ENCODE data around the gene DDAH2. TPM values are rescaled to one million over a fixed set of nuclear protein-coding genes. Genes with fewer than 3 reads are reported as not detected.
A peak's percentile ranks its signal among the peaks of the same experiment; 100 is the strongest.

Gene DDAH2
- total and polyA plus RNA-seq, 8 donors = 33.3 to 133 (median 65.8) TPM

DNA sequence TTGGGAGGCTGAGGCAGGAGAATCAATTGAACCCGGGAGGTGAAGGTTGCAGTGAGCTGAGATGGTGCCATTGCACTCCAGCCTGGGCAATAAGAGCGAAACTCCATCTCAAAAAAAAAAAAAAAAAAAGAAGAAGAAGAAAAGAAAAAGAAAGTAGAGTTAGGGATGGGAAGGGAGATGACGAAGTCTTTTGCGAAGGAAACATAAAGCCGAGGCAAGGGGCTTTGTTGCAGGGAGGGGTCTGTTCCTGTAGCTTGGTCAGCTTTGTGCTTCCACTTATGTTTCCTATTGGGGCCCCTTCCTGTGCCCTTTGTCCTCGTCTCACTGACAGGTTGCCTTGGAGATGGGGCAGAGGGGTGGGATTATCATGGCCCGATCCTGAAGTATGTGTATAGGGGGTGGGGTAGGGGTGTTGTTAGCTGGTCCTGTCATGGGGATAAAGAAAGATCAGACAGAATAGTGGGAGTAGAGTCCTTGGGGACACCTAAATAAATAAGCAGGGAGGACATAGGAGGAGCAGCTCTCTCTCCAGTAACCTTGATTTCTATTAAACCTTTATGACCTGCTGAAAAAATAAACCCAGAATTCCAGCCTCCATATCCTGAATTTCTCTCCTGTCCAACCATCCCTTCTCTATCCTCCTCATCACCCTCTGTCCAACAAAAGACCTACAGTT is 8.4 kb upstream of the DDAH2 start:
- peak in 1 of 2 donors; percentile 90 for DNase-seq
- Histone ChIP-seq H3K4me3 (peak overlapping the region in 2 of 4 donors; percentile 78 to 85), H3K4me1 (peaks cover 55 to 73% (median 63%) of the 10 kb centered on the region in 4 donors), H3K27me3 (no peaks in the 10 kb centered on the region), H3K36me3 (peaks cover 15 to 21% (median 20%) of the 10 kb centered on the region in 4 donors), H3K9me3 (no peaks in the 10 kb centered on the region), H3K27ac (peak overlapping the region; percentile 94 to 97 (median 95))
- intact Hi-C loops (cut with DNase I; ENCODE audit: low total_unique reads) = no loop called here
- TF ChIP-seq EP300 (IDR thresholded peaks at IDR 0.05) (no peak), POLR2AphosphoS5 (IDR thresholded peaks at IDR 0.05) (no peak), POLR2A (IDR thresholded peaks at IDR 0.05) (no peak), CTCF (IDR thresholded peaks at IDR 0.05) (no peak)
- WGBS, 5 donors = 30 to 49% (median 40%) methylated on average over 7 of the region's 7 CpGs

- DNase-seq = peak in 1 of 2 donors; percentile 45
- Histone ChIP-seq H3K4me1 (peaks cover 55 to 80% (median 66%) of the 10 kb centered on the region in 4 donors), H3K27me3 (no peaks in the 10 kb centered on the region), H3K27ac (peak overlapping the region; percentile 94 to 97 (median 95)), H3K9me3 (no peaks in the 10 kb centered on the region), H3K36me3 (peaks cover 21 to 27% (median 26%) of the 10 kb centered on the region in 4 donors), H3K4me3 (peak overlapping the region; percentile 67 to 85 (median 75))
- intact Hi-C loops (cut with DNase I; ENCODE audit: low total_unique reads) = no loop called here
- no peak for TF ChIP-seq POLR2A (IDR thresholded peaks at IDR 0.05)
- no peak for TF ChIP-seq CTCF (IDR thresholded peaks at IDR 0.05)
- TF ChIP-seq EP300 (IDR thresholded peaks at IDR 0.05) = no peak
- no peak for TF ChIP-seq POLR2AphosphoS5 (IDR thresholded peaks at IDR 0.05)
- 20 to 34% (median 27%) methylated on average over 9 to 10 of the region's 10 CpGs for WGBS, 5 donors
These were observed 7.7 kb upstream of the DDAH2 start for GRCh38 chr6:31736768-31737314.

- TF ChIP-seq CTCF (IDR thresholded peaks at IDR 0.05) (no peak), EP300 (IDR thresholded peaks at IDR 0.05) (no peak), POLR2AphosphoS5 (IDR thresholded peaks at IDR 0.05) (peak in 2 of 3 donors; percentile 96 to 97), POLR2A (IDR thresholded peaks at IDR 0.05) (peak in 2 of 4 donors; percentile 70 to 87)
- DNase-seq = peak; percentile 87 to 96
- Histone ChIP-seq H3K4me1 (peaks cover 55 to 83% (median 68%) of the 10 kb centered on the region in 4 donors), H3K9me3 (no peaks in the 10 kb centered on the region), H3K27me3 (no peaks in the 10 kb centered on the region), H3K27ac (peak within 1 kb of the TSS; percentile 94 to 97 (median 95)), H3K36me3 (peaks cover 28 to 33% (median 32%) of the 10 kb centered on the region in 4 donors), H3K4me3 (peak within 1 kb of the TSS; percentile 67 to 85 (median 75))
- 0 to 1% (median 0%) methylated on average over 22 to 24 of the region's 24 CpGs for WGBS, 5 donors
- intact Hi-C loops (cut with DNase I; ENCODE audit: low total_unique reads) = no loop called here
These were observed 7.1 kb upstream of the DDAH2 start, which contains the start of gene CLIC1 for GRCh38 chr6:31736021-31736767. Gene CLIC1 (minus strand): TSS chr6:31736530. CDS start chr6:31736300, 230 bp downstream.

GRCh38 chr6:31734821-31735406 is 5.8 kb upstream of the DDAH2 start:
- peaks cover 54 to 81% (median 70%) of the 10 kb centered on the region in 4 donors for H3K4me1 ChIP-seq
- H3K4me3 ChIP-seq = peak overlapping the region; percentile 67 to 85 (median 75)
- peak; percentile 54 to 86 for DNase-seq
- no peaks in the 10 kb centered on the region for H3K9me3 ChIP-seq
- peak in 2 of 3 donors; percentile 57 to 74 for TF ChIP-seq POLR2AphosphoS5 (IDR thresholded peaks at IDR 0.05)
- no peak for TF ChIP-seq POLR2A (IDR thresholded peaks at IDR 0.05)
- peaks cover 36 to 41% (median 40%) of the 10 kb centered on the region in 4 donors for H3K36me3 ChIP-seq
- no peaks in the 10 kb centered on the region for H3K27me3 ChIP-seq
- H3K27ac ChIP-seq = peak overlapping the region; percentile 94 to 97 (median 95)
- 0% methylated on average over 17 to 18 of the region's 18 CpGs for WGBS, 5 donors
- intact Hi-C loops (cut with DNase I; ENCODE audit: low total_unique reads) = no loop called here

Measured in stomach (tissue), 9 donors.